ENCODE measurements around the gene SPATA17. TPM values are rescaled to one million over a fixed set of nuclear protein-coding genes. Genes with fewer than 3 reads are reported as not detected.

Gene SPATA17
- total RNA-seq, 1 donor from 2014 or later: 0.63 TPM

DNA sequence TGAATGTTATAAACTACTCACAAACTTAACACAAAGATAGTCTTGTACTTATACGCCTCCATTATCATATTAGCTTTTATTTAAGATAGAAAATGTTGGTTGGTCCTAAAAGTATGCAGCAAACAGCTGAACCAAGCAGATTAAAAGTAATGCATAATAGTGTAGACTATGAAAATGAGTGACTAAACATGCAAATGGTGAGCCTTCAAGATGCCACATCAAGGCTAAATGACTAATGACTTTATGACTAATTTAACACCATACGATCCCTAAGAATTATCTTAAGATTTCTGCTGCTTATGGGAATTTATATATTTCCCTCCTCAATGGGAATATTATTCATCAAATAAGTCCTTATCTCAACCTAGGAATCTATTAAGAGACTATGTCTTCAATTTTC is 4.8 kb upstream of the SPATA17 start:
- no peaks in the 10 kb centered on the region for H3K36me3 ChIP-seq (ENCODE audit: control insufficient read depth, insufficient read depth, low read length)
- no peak overlapping the region for H3K4me3 ChIP-seq (ENCODE audit: low read depth, low read length)
- no peak for TF ChIP-seq CTCF (IDR thresholded peaks at IDR 0.05; ENCODE audit: insufficient read depth, low read length, poor library complexity, severe bottlenecking)
- H3K27me3 ChIP-seq (ENCODE audit: control insufficient read depth, insufficient read depth, low read length): no peaks in the 10 kb centered on the region
- DNase-seq (ENCODE audit: low read depth): no peak

DNA sequence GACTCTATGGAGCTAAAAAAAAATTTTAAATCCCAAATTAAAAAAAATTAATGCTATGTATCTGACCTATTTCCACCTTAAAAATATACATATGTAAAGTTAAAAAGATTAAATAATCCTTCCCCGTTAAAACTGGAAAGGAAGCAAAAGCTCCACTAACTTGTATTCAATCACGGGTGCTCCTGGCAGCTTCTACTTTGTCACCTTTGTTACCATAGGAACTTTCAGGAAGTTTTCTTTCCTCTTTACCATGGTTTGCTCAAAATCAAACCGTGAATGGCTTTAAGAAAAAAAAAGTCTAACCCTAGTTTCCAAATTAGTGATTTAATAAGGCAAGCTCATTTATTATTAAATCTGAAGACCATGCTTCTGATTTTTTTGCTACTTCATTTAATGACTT is 3.7 kb upstream of the SPATA17 start:
- no peak overlapping the region for H3K4me3 ChIP-seq (ENCODE audit: low read depth, low read length)
- H3K36me3 ChIP-seq (ENCODE audit: control insufficient read depth, insufficient read depth, low read length): no peaks in the 10 kb centered on the region
- TF ChIP-seq CTCF (IDR thresholded peaks at IDR 0.05; ENCODE audit: insufficient read depth, low read length, poor library complexity, severe bottlenecking): no peak
- no peaks in the 10 kb centered on the region for H3K27me3 ChIP-seq (ENCODE audit: control insufficient read depth, insufficient read depth, low read length)
- DNase-seq (ENCODE audit: low read depth): no peak

- no peak for TF ChIP-seq CTCF (IDR thresholded peaks at IDR 0.05; ENCODE audit: insufficient read depth, low read length, poor library complexity, severe bottlenecking)
- H3K36me3 ChIP-seq (ENCODE audit: control insufficient read depth, insufficient read depth, low read length): no peaks in the 10 kb centered on the region
Measured at GRCh38 chr1:217642455-217642854, 11.3 kb downstream of the SPATA17 start.

GRCh38 chr1:217647791-217648190 is 16.6 kb downstream of the SPATA17 start:
- DNase-seq (ENCODE audit: low read depth): no peak
- no peaks in the 10 kb centered on the region for H3K36me3 ChIP-seq (ENCODE audit: control insufficient read depth, insufficient read depth, low read length)
- no peaks in the 10 kb centered on the region for H3K27me3 ChIP-seq (ENCODE audit: control insufficient read depth, insufficient read depth, low read length)
- TF ChIP-seq CTCF (IDR thresholded peaks at IDR 0.05; ENCODE audit: insufficient read depth, low read length, poor library complexity, severe bottlenecking): no peak
- no peak overlapping the region for H3K4me3 ChIP-seq (ENCODE audit: low read depth, low read length)

More at GRCh38 chr1:217642455-217642854, 11.3 kb downstream of the SPATA17 start:
- H3K4me3 ChIP-seq (ENCODE audit: low read depth, low read length): no peak overlapping the region
- H3K27me3 ChIP-seq (ENCODE audit: control insufficient read depth, insufficient read depth, low read length): no peaks in the 10 kb centered on the region
- DNase-seq (ENCODE audit: low read depth): no peak

DNA sequence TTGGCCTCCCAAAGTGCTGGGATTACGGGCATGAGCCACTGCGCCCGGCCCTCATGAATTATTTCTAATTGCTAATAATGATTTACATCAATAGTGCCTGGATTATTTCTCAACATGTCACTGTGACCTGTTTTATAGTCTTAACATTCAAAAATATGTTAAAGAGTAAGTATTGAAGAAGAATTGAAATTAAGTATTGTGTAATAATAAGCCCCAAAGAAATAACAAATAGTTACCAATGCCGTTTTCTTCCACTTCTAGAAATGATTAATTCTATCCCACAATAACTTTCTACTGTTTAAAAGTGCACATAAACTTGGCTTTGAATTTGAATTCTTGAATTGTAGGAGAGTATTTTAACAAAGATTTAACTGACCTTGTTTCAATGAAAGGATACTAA is 19.5 kb downstream of the SPATA17 start:
- Histone ChIP-seq H3K4me3 (ENCODE audit: low read depth, low read length) (no peak overlapping the region), H3K36me3 (ENCODE audit: control insufficient read depth, insufficient read depth, low read length) (no peaks in the 10 kb centered on the region), H3K27me3 (ENCODE audit: control insufficient read depth, insufficient read depth, low read length) (no peaks in the 10 kb centered on the region)
- TF ChIP-seq CTCF (IDR thresholded peaks at IDR 0.05; ENCODE audit: insufficient read depth, low read length, poor library complexity, severe bottlenecking): no peak
- DNase-seq (ENCODE audit: low read depth): no peak

DNA sequence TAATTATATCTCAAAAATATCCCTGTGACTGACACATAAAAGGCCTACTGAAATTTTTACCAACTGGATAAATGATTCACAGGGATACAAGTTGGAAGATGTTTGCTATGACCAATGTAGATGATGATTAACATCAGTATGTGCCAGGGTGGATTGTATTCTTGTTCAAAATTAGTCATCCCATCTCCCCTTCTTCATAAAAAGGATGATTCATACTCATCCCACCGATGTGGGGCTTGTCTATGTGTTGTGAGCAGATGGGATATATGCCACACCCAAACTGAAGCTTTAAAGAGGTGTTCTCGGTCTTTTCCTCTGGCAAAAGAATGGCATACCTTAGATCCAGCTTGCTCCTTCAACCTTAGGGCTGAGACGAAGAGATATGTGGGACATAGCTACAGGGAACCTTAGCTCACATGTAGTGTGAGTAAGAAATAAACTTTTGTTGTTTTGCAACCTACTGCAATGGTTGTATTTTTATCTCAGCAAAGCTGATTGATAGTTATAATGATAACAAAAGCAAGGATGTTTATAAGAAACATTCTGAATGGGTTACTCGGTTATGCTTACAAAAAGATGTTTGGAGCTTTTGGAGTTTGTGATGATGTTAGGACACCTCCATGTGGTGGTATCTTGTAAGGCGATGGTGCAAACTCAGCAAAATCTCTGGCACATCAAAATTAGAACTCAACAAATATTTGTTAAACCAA is 29.4 kb downstream of the SPATA17 start:
- peak; percentile 77 for DNase-seq (ENCODE audit: low read depth)
- TF ChIP-seq CTCF (IDR thresholded peaks at IDR 0.05; ENCODE audit: insufficient read depth, low read length, poor library complexity, severe bottlenecking): peak; percentile 27
- H3K4me3 ChIP-seq (ENCODE audit: low read depth, low read length): no peak overlapping the region
- H3K36me3 ChIP-seq (ENCODE audit: control insufficient read depth, insufficient read depth, low read length): no peaks in the 10 kb centered on the region
- no peaks in the 10 kb centered on the region for H3K27me3 ChIP-seq (ENCODE audit: control insufficient read depth, insufficient read depth, low read length)

All from kidney epithelial cell (primary cell).